ENCODE data around the gene DELE1. TPM values are rescaled to one million over a fixed set of nuclear protein-coding genes. Genes with fewer than 3 reads are reported as not detected.

Gene DELE1
- total and polyA plus RNA-seq, 2 donors (not counting 1 experiment from before 2014, with no cell fraction given), result 124 to 127 TPM

DNA sequence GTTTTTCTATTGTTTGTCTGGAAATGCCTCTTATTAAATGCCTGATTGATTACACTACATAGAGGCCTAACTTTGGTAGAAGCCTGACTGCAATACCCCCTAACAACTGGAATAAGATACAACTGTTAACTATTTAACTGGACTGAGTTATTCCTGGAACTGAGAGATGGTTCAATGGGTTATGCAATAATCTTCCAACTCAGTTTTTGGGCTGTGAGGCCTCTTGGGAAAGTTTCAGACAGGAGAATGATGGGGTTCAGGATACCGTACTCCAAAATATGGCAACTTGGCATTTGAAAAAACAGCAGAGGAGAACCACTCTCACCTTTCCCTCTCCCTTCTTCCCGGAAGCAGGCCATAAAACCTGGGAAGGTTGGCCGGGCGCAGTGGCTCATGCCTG lies 26.2 kb upstream of the DELE1 start:
- H3K9ac ChIP-seq (ENCODE audit: low read length), result no peak overlapping the region
- no peak overlapping the region for H3K27ac ChIP-seq (ENCODE audit: low read length in 2 of 2)
- TF ChIP-seq, protein P1, sequence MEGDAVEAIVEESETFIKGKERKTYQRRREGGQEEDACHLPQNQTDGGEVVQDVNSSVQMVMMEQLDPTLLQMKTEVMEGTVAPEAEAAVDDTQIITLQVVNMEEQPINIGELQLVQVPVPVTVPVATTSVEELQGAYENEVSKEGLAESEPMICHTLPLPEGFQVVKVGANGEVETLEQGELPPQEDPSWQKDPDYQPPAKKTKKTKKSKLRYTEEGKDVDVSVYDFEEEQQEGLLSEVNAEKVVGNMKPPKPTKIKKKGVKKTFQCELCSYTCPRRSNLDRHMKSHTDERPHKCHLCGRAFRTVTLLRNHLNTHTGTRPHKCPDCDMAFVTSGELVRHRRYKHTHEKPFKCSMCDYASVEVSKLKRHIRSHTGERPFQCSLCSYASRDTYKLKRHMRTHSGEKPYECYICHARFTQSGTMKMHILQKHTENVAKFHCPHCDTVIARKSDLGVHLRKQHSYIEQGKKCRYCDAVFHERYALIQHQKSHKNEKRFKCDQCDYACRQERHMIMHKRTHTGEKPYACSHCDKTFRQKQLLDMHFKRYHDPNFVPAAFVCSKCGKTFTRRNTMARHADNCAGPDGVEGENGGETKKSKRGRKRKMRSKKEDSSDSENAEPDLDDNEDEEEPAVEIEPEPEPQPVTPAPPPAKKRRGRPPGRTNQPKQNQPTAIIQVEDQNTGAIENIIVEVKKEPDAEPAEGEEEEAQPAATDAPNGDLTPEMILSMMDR (IDR thresholded peaks at IDR 0.05), result no peak
- TF ChIP-seq EZH2 (IDR thresholded peaks at IDR 0.05; ENCODE audit: borderline replicate concordance, insufficient read depth, low read depth, low read length, poor library complexity, severe bottlenecking), result no peak
- intact Hi-C loops (cut with micrococcal nuclease), result no loop called here
- no peaks in the 10 kb centered on the region for H3K4me1 Mint-ChIP-seq
- H3K27me3 ChIP-seq (replicated peaks in 1 of 4; ENCODE audit: control extremely low read depth in 1 of 4, control insufficient read depth in 3 of 4, insufficient read depth in 4 of 4, low read length in 3 of 4), result peaks cover 0 to 4% (median 0%) of the 10 kb centered on the region in 4 experiments
- no peaks in the 10 kb centered on the region for H3K36me3 ChIP-seq (replicated peaks in 1 of 2; ENCODE audit: control extremely low read depth in 1 of 2, control insufficient read depth in 1 of 2, extremely low read depth in 1 of 2, insufficient read depth in 2 of 2, low read length in 1 of 2)
- ATAC-seq (ENCODE audit: low read depth), result no peak
- no CpG with 5 or more reads among the region's 4 CpGs for whole genome bisulfite sequencing (ENCODE audit: insufficient coverage)
- H3K4me1 ChIP-seq (ENCODE audit: control insufficient read depth in 2 of 2, insufficient read depth in 2 of 2, low read length in 2 of 2), result no peaks in the 10 kb centered on the region
- H4K20me1 ChIP-seq (ENCODE audit: control insufficient read depth, insufficient read depth, low read length, poor library complexity, severe bottlenecking), result no peaks in the 10 kb centered on the region
- H3K4me2 ChIP-seq (replicated peaks; ENCODE audit: low read depth, low read length, poor library complexity, severe bottlenecking), result no peak overlapping the region
- CTCF ChIA-PET, result interaction anchor here (2.8 kb wide), 1 partner anchor 19 kb away, joined by 10 read pairs; the partner anchor contains the start of gene PCDH1
- no peak overlapping the region for H3K4me3 Mint-ChIP-seq
- DNase-seq, result no peak
- no peaks in the 10 kb centered on the region for H3K9me3 ChIP-seq (ENCODE audit: control extremely low read depth in 1 of 3, control insufficient read depth in 2 of 3, insufficient read depth in 1 of 3, low read length in 2 of 3)
- H3K27ac Mint-ChIP-seq, result no peak overlapping the region
- H3K27me3 Mint-ChIP-seq, result peaks cover 35% of the 10 kb centered on the region
- no peaks in the 10 kb centered on the region for H3K79me2 ChIP-seq (ENCODE audit: control insufficient read depth, insufficient read depth, low read length)
- no peak overlapping the region for H2AFZ ChIP-seq (ENCODE audit: insufficient read depth, low read depth, low read length, poor library complexity, severe bottlenecking)
- H3K9me3 Mint-ChIP-seq (ENCODE audit: insufficient read depth), result no peaks in the 10 kb centered on the region
- H3K4me3 ChIP-seq (ENCODE audit: control extremely low read depth in 1 of 5, extremely low read depth in 1 of 5, insufficient read depth in 1 of 5, low read depth in 2 of 5, low read length in 4 of 5), result no peak overlapping the region
- POLR2A ChIA-PET, result no interaction called here

DNA sequence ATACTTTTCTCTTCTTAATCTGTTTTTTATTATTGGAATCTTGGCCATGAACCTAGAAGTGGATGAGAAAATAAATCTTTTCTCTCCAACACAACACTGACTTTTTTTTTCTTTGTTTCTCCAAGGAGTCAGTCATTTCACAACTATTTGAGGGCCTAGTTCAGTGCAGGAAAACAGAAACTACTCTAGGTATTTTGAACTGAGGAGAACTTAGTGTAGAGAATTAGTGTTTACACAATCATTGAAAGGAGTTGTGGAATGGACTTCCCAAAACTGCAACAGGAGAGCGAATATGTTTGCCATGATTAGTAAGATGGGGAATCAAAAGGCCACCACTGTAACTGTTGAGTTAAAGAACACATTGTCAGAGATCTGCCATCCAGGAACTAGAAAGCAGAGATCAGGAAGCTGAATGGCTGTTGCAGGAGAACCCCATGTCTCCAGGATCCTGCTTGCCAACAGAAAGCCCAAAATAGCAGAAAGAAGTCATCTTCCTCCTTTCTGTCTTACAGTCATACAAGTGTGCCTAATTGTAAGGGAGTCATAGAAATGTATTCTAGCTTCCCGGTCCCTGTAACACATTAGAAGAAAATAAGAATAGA lies 25.1 kb upstream of the DELE1 start:
- Histone ChIP-seq H3K4me1 (ENCODE audit: control insufficient read depth in 2 of 2, insufficient read depth in 2 of 2, low read length in 2 of 2) (no peaks in the 10 kb centered on the region), H3K79me2 (ENCODE audit: control insufficient read depth, insufficient read depth, low read length) (no peaks in the 10 kb centered on the region), H3K9me3 (ENCODE audit: control extremely low read depth in 1 of 3, control insufficient read depth in 2 of 3, insufficient read depth in 1 of 3, low read length in 2 of 3) (no peaks in the 10 kb centered on the region), H3K36me3 (replicated peaks in 1 of 2; ENCODE audit: control extremely low read depth in 1 of 2, control insufficient read depth in 1 of 2, extremely low read depth in 1 of 2, insufficient read depth in 2 of 2, low read length in 1 of 2) (no peaks in the 10 kb centered on the region), H3K27ac (ENCODE audit: low read length in 2 of 2) (no peak overlapping the region), H3K27me3 (replicated peaks in 1 of 4; ENCODE audit: control extremely low read depth in 1 of 4, control insufficient read depth in 3 of 4, insufficient read depth in 4 of 4, low read length in 3 of 4) (peaks cover 0 to 4% (median 0%) of the 10 kb centered on the region in 4 experiments), H4K20me1 (ENCODE audit: control insufficient read depth, insufficient read depth, low read length, poor library complexity, severe bottlenecking) (no peaks in the 10 kb centered on the region), H2AFZ (ENCODE audit: insufficient read depth, low read depth, low read length, poor library complexity, severe bottlenecking) (no peak overlapping the region), H3K9ac (ENCODE audit: low read length) (no peak overlapping the region), H3K4me2 (replicated peaks; ENCODE audit: low read depth, low read length, poor library complexity, severe bottlenecking) (no peak overlapping the region), H3K4me3 (ENCODE audit: control extremely low read depth in 1 of 5, extremely low read depth in 1 of 5, insufficient read depth in 1 of 5, low read depth in 2 of 5, low read length in 4 of 5) (no peak overlapping the region)
- H3K4me1 Mint-ChIP-seq, result no peaks in the 10 kb centered on the region
- no peak for ATAC-seq (ENCODE audit: low read depth)
- ChIA-PET CTCF (interaction anchor here (1.4 kb wide), 1 partner anchor 20 kb away, joined by 4 read pairs; no protein-coding TSS in a partner anchor), POLR2A (no interaction called here)
- TF ChIP-seq EZH2 (IDR thresholded peaks at IDR 0.05; ENCODE audit: borderline replicate concordance, insufficient read depth, low read depth, low read length, poor library complexity, severe bottlenecking), result no peak
- TF ChIP-seq, protein P1 (IDR thresholded peaks at IDR 0.05), result no peak
- no peak overlapping the region for H3K4me3 Mint-ChIP-seq
- WGBS (ENCODE audit: insufficient coverage), result 67% methylated on average over 1 of the region's 2 CpGs
- no peaks in the 10 kb centered on the region for H3K9me3 Mint-ChIP-seq (ENCODE audit: insufficient read depth)
- peaks cover 36% of the 10 kb centered on the region for H3K27me3 Mint-ChIP-seq
- no peak overlapping the region for H3K27ac Mint-ChIP-seq
- no peak for DNase-seq
- intact Hi-C loops (cut with micrococcal nuclease), result no loop called here
